ENCODE results near the gene LATS1.

GRCh38 chr6:149766156-149766769 lies 48.4 kb upstream of the LATS1 start:
- no peak for TF ChIP-seq CTCF (IDR thresholded peaks at IDR 0.05)
- no peak for TF ChIP-seq POLR2A (IDR thresholded peaks at IDR 0.05)

All from body of pancreas (tissue), 4 donors.